Measurements from ENCODE around the gene ENOX2.
"Not testable (repeated sequence)": the region's sequence is repeated elsewhere in the genome, so short reads cannot be mapped to it uniquely, and the experiment has no call there.

The ENOX2 gene

GRCh38 chrX:130828641-130829040 is 74.4 kb downstream of the ENOX2 start:
- in situ Hi-C loops (cut with MboI; ENCODE audit: low sequenced_read_pairs) = no loop called here

GRCh38 chrX:130827648-130828047 is 75.4 kb downstream of the ENOX2 start:
- in situ Hi-C loops (cut with MboI; ENCODE audit: low sequenced_read_pairs) = no loop called here

DNA sequence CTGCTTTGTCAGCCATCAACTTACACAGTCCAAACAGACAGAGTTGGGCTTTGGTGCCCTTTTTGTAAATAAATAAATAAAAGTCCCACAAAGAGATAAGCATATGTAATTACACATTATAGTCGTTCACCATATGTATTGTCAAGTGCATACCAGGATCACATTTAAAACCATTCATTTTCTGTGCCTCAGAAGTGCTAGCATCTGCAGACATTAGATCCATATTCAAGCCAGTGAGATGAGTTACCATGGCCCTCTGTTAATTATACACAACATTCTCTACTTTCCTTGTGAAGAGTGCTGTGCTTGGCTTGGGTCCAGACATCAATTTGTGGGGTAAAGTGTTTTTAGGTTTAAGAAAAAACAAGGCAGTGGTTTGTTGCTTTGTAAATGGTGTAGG is 76.8 kb downstream of the ENOX2 start:
- in situ Hi-C loops (cut with MboI; ENCODE audit: low sequenced_read_pairs) = no loop called here

DNA sequence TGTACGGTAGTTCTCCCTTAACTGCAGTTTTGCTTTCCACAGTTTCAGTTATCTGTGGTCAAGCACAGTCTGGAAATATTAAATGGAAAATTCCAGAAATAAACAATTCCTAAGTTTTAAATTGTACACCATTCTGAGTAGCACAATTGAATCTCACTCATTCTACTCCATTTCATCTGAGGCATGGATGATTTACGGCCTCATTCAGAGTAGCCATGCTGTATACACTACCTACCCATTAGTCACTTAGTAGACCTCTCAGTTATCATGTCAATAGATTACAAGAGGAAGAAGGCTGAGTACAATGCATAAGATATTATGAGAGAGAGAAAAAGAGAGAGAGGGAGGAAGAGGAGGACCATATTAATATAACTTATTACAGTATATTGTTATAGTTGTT is 77.5 kb downstream of the ENOX2 start:
- in situ Hi-C loops (cut with MboI; ENCODE audit: low sequenced_read_pairs) = no loop called here

DNA sequence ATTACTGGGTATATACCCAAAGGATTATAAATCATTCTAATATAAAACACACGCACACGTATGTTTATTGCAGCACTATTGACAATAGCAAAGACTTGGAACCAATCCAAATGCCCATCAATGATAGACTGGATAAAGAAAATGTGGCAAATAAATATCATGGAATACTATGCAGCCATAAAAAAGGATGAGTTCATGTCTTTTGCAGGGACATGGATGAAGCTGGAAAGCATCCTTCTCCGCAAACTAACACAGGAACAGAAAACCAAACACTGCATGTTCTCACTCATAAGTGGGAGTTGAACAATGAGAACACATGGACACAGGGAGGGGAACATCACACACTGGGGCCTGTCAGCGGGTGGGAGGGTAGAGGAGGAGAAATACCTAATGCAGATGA is 83.6 kb downstream of the ENOX2 start:
- in situ Hi-C loops (cut with MboI; ENCODE audit: low sequenced_read_pairs) = not testable (repeated sequence)

GRCh38 chrX:130813932-130814331 is 89.1 kb downstream of the ENOX2 start:
- in situ Hi-C loops (cut with MboI; ENCODE audit: low sequenced_read_pairs) = not testable (repeated sequence)

DNA sequence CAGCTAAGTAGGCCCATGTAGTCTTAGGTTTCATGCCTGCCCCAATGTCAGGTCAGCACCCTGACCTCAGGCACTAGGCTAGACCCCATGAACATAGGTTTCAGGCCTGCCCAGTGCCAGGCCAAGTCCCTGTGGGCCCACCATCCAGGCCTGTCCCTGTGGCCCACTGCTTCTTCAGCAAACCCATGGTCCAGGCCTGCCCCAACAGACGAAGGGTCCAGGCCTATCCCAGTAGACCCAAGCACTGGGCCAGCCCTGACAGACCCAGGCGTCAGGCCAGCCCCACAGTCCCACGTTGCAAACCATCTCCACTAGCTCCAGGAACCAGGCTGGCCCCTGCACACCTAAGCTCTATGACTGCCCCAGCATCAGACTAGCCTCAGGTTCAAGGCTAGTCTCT is 92.4 kb downstream of the ENOX2 start:
- in situ Hi-C loops (cut with MboI; ENCODE audit: low sequenced_read_pairs) = no loop called here

GRCh38 chrX:130805903-130806302 is 97.1 kb downstream of the ENOX2 start:
- in situ Hi-C loops (cut with MboI; ENCODE audit: low sequenced_read_pairs) = no loop called here

DNA sequence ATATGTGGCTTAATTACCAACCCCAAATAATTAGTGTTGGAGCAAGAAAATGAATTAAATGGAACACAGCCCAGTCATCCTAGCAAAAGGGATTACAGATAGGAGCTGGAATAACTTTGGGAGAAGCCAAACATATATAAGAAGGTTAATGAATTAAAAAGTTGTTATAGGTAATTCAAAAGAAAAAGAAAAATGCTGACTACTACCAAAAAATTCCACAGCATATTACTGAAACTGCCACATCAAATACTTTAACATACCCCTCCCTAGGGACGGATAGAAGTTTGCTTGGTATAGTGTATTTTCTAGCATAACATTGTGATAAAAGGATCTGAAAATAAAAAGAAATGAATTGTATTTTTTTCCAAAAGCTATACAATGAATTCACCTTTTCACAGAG is 99.5 kb downstream of the ENOX2 start:
- in situ Hi-C loops (cut with MboI; ENCODE audit: low sequenced_read_pairs) = no loop called here

DNA sequence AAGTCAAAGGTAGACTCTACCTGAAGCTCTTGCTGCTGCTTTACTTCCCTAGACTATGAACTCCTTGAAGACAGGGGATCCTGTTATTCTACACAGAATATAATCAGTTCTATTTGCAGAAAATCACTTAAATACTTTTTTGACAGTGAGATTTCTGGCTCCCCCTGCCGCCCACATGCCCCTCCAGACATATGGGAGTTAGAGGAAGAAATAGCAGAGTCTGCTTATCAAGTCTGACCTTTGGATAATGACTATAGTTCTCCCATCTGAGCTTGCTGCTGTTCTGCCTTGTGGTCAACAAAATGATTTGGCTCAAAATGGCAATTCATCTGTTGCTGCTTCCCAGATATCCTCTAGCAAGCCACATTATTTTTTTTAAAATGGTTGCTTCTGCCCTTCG is 101.1 kb downstream of the ENOX2 start:
- in situ Hi-C loops (cut with MboI; ENCODE audit: low sequenced_read_pairs) = no loop called here

DNA sequence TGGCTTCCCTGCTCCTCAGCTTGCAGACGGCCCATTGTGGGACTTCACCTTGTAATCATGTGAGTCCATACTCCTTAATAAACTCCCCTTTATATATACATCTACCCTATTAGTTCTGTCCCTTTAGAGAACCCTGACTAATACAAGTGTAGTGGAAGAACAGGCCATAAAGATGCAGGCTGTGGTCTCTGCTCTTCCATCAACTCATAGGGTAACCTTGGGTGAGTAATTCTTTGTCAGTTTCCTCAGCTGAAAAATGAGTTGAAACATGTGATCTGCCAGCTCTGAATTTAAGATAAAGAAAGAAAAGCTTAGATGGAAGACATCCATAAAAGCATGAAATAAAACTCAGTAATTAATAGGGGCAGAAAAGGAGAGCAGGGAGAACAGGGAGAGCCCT is 103.6 kb downstream of the ENOX2 start:
- in situ Hi-C loops (cut with MboI; ENCODE audit: low sequenced_read_pairs) = no loop called here

GRCh38 chrX:130793975-130794374 is 109.0 kb downstream of the ENOX2 start:
- in situ Hi-C loops (cut with MboI; ENCODE audit: low sequenced_read_pairs) = no loop called here

DNA sequence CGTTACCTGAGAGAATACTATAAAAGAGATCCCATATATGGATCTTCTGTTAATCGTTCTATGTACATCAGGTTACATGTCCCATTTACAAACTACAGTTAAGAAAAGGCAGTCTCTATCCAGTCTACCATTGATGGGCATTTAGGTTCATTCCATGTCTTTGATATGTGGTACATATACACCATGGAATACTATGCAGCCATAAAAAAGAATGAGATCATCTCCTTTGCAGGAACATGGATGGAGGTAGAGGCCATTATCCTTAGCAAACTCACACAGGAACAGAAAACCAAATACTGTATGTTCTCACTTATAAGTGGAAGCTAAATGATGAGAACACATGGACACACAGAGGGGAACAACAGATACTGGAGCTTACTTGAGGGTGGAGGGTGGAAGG is 111.1 kb downstream of the ENOX2 start:
- in situ Hi-C loops (cut with MboI; ENCODE audit: low sequenced_read_pairs) = not testable (repeated sequence)

GRCh38 chrX:130789793-130790192 is 113.2 kb downstream of the ENOX2 start:
- in situ Hi-C loops (cut with MboI; ENCODE audit: low sequenced_read_pairs) = no loop called here

GRCh38 chrX:130788786-130789581 is 114.0 kb downstream of the ENOX2 start:
- in situ Hi-C loops (cut with MboI; ENCODE audit: low sequenced_read_pairs) = no loop called here

- in situ Hi-C loops (cut with MboI; ENCODE audit: low sequenced_read_pairs) = no loop called here
Observed at GRCh38 chrX:130786030-130786429, 117.0 kb downstream of the ENOX2 start.

DNA sequence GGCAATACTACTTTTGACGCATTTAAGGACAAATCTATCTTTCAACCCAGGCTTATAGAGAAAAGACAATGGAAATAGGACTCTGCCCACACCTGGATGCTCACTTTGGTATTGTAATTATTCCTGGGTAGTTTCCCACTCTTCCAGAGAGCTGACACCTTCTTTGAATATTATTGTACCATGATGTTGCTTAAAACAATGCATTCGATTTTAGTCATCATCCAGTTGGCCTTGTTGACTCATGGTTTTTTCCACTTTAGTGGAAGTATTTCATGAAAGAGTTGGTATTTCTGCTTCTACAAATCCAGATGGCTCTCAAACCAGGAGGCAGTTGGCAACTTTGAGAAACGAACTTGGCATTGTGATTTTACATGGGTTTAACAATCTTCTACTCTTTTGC is 124.2 kb downstream of the ENOX2 start:
- in situ Hi-C loops (cut with MboI; ENCODE audit: low sequenced_read_pairs) = no loop called here

DNA sequence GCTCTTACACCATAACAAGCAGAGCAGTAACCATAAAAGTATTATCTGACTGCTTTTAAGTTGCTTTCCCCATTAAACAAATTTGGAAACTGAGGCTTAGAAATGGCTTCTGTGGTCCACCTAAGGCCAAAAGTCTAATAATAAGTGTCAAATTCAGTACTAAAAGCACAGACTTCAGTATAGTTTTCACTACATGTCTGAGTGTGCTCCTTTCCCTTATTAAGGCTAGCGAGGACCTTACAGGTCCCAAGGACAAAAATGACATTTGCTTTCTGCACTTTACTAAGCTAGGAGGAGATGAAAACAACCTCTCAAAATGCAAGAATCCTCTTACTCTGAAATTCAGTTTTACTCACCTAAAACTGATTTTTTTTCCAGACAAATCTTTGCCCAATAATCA is 127.2 kb downstream of the ENOX2 start:
- in situ Hi-C loops (cut with MboI; ENCODE audit: low sequenced_read_pairs) = no loop called here

DNA sequence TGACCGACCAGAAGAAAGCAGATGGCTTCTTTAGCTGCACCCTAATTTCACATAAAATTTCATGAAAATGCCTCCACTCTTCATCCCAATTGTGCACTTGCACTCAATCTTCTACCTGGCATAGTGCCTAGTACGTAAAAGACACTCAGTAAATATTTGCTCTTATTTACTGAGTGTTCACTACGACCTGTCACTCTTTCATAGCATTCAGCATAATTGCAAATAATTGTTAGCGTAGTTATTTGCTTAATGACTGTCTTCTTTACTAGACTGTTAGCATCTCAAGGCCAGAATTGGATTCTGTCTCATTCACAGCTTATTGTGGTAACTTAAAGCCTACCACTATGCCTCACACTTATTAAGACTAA is 130.2 kb downstream of the ENOX2 start:
- in situ Hi-C loops (cut with MboI; ENCODE audit: low sequenced_read_pairs) = no loop called here

- in situ Hi-C loops (cut with MboI; ENCODE audit: low sequenced_read_pairs) = no loop called here
Observed at GRCh38 chrX:130772105-130772775, 130.8 kb downstream of the ENOX2 start.

DNA sequence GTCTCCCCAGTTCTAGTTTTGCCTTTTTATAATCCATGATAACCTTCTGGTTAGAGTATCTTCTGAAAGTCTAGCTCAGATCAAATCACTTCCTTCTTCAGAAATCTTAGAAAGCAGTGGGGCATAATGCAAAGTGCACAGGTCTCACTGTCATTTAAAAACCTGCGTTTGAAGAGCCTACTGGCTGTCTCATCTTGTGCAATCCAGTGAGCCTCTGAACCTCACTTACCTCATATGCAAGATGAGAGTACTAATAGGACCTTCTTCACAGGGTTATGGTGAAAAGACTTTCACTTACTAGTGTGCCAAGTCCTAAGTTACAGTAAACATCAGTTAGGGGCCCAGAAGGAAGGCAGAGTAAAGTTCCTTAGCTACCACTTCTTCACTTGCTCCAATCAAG is 131.4 kb downstream of the ENOX2 start:
- in situ Hi-C loops (cut with MboI; ENCODE audit: low sequenced_read_pairs) = no loop called here

GRCh38 chrX:130771230-130771629 is 131.8 kb downstream of the ENOX2 start:
- in situ Hi-C loops (cut with MboI; ENCODE audit: low sequenced_read_pairs) = no loop called here

GRCh38 chrX:130770615-130771014 is 132.4 kb downstream of the ENOX2 start:
- in situ Hi-C loops (cut with MboI; ENCODE audit: low sequenced_read_pairs) = no loop called here

Measured in HL-60/S4 treated with retinoic acid at 250 ng/mL for 4 days and 3 days (cell line).